H1 (cell line): ENCODE data around the gene KNCN. TPM values are rescaled to one million over a fixed set of nuclear protein-coding genes. Genes with fewer than 3 reads are reported as not detected.

Source experiments
- CTCF ChIA-PET: fragments of 300-600 bp; sonication (Branson Sonifier 250); formaldehyde crosslinking; loops from one replicate; lab custom pipeline; 2021; ENCODE audit not compliant: partially characterized antibody; lab: Charles Lee
- POLR2A ChIA-PET: fragments of 300-600 bp; sonication (Branson Sonifier 250); formaldehyde crosslinking; loops from one replicate; lab custom pipeline; 2021; ENCODE audit warnings: inconsistent platforms; ENCODE audit not compliant: partially characterized antibody; lab: Charles Lee
- DNase-seq, 2 experiments: peaks; one replicate each; pipeline versions ENCODE4 v3.0.0 to v3.0.0-alpha.2; 2010 to 2022; ENCODE audit warnings: low spot score in 2 of 2, low read depth in 1 of 2, mixed read lengths in 1 of 2
- FAIRE-seq: peaks from 2 replicates; lab custom pipeline; 2011; peaks lifted over from hg19 to GRCh38; lab: Jason Lieb, UNC
- H2AFZ ChIP-seq: 2 replicates; pipeline ENCODE4 v1.8.1; 2012; ENCODE audit warnings: low read length, inconsistent platforms
- H2AK5ac ChIP-seq: 2 replicates; pipeline ENCODE4 v1.6.1; 2013; ENCODE audit warnings: low read depth, low read length
- H2BK120ac ChIP-seq: replicated peaks from 2 replicates; pipeline ENCODE3; 2013; ENCODE audit warnings: low read depth, low read length, inconsistent platforms
- H2BK12ac ChIP-seq: 2 replicates; pipeline ENCODE4 v1.6.1; 2013; ENCODE audit warnings: low read depth, low read length
- H2BK15ac ChIP-seq: 2 replicates; pipeline ENCODE4 v1.6.1; 2013; ENCODE audit warnings: low read length
- H2BK20ac ChIP-seq: 2 replicates; pipeline ENCODE4 v1.6.1; 2013; ENCODE audit warnings: low read length
- H2BK5ac ChIP-seq: 2 replicates; pipeline ENCODE4 v1.6.1; 2013; ENCODE audit warnings: low read depth, low read length
- H3K14ac ChIP-seq: 2 replicates; pipeline ENCODE4 v1.6.1; 2013; ENCODE audit warnings: inconsistent platforms; ENCODE audit not compliant: insufficient read length
- H3K18ac ChIP-seq: 2 replicates; pipeline ENCODE4 v1.6.1; 2013; ENCODE audit warnings: low read length; ENCODE audit errors: extremely low read depth
- H3K23ac ChIP-seq: 2 replicates; pipeline ENCODE4 v1.6.1; 2013; ENCODE audit warnings: inconsistent platforms; ENCODE audit not compliant: insufficient read length
- H3K23me2 ChIP-seq: 2 replicates; pipeline ENCODE4 v1.6.1; 2013; ENCODE audit warnings: low read depth, low read length
- H3K27ac ChIP-seq: 2 replicates; pipeline ENCODE4 v1.6.1; 2011; ENCODE audit warnings: low read depth, low read length, inconsistent platforms
- H3K27me3 ChIP-seq, 4 experiments: replicated peaks in 1 of 4; 1 replicate in 1 of 4; 2 replicates in 3 of 4; pipeline versions ENCODE4 v1.6.1 to v1.8.1; 2011 to 2013; ENCODE audit warnings: low read length in 3 of 4, mild to moderate bottlenecking in 3 of 4, inconsistent platforms in 2 of 4, mixed read lengths in 2 of 4, moderate library complexity in 1 of 4; ENCODE audit not compliant: control insufficient read depth in 3 of 4, insufficient read depth in 3 of 4; ENCODE audit errors: extremely low read depth in 1 of 4
- H3K36me3 ChIP-seq, 4 experiments: 2 replicates each; pipeline versions ENCODE4 v1.6.1 to v1.8.1; 2011 to 2013; ENCODE audit warnings: mild to moderate bottlenecking in 4 of 4, low read length in 3 of 4, moderate library complexity in 2 of 4, control low read depth in 1 of 4, inconsistent platforms in 1 of 4; ENCODE audit not compliant: insufficient read depth in 4 of 4, control insufficient read depth in 2 of 4
- H3K4ac ChIP-seq: replicated peaks from 2 replicates; pipeline ENCODE3; 2013; ENCODE audit warnings: low read length, low read depth, mixed read lengths, inconsistent platforms; ENCODE audit not compliant: insufficient read length
- H3K4me1 ChIP-seq, 4 experiments: replicated peaks in 1 of 4; 1 replicate in 1 of 4; 2 replicates in 3 of 4; pipeline versions ENCODE4 v1.6.1 to v1.8.1; 2011 to 2013; ENCODE audit warnings: low read length in 3 of 4, inconsistent platforms in 2 of 4, mixed read lengths in 1 of 4; ENCODE audit not compliant: insufficient read depth in 4 of 4, control insufficient read depth in 3 of 4
- H3K4me2 ChIP-seq, 2 experiments: 2 replicates each; pipeline versions ENCODE4 v1.6.1 to v1.8.1; 2011 to 2013; ENCODE audit warnings: low read depth in 2 of 2, low read length in 2 of 2, control low read depth in 1 of 2, inconsistent platforms in 1 of 2, mild to moderate bottlenecking in 1 of 2; ENCODE audit not compliant: insufficient read depth in 1 of 2
- H3K4me3 ChIP-seq, 4 experiments: fragments of 200-600, 300-600 bp in 1 of 4; sonication (generic), shearing (Covaris generic), sonication (Bioruptor Twin) in 1 of 4; 2 replicates each; pipeline versions ENCODE4 v1.5.1 to v1.8.1; 2011 to 2016; ENCODE audit warnings: low read length in 4 of 4, low read depth in 3 of 4, control low read depth in 2 of 4, inconsistent platforms in 2 of 4, mild to moderate bottlenecking in 2 of 4, mixed read lengths in 1 of 4, moderate library complexity in 1 of 4; ENCODE audit not compliant: insufficient read depth in 2 of 4; ENCODE audit errors: extremely low read depth in 1 of 4
- H3K56ac ChIP-seq: replicated peaks from 2 replicates; pipeline ENCODE3; 2013; ENCODE audit warnings: low read depth, mild to moderate bottlenecking, mixed read lengths, low read length, inconsistent platforms; ENCODE audit not compliant: insufficient read length
- H3K79me1 ChIP-seq: 2 replicates; pipeline ENCODE4 v1.6.1; 2013; ENCODE audit warnings: low read depth, low read length, control low read depth
- H3K79me2 ChIP-seq, 2 experiments: 2 replicates each; pipeline versions ENCODE4 v1.6.1 to v1.8.1; 2012 to 2013; ENCODE audit warnings: low read length in 2 of 2, mild to moderate bottlenecking in 2 of 2, inconsistent platforms in 1 of 2; ENCODE audit not compliant: insufficient read depth in 2 of 2, control insufficient read depth in 1 of 2
- H3K9ac ChIP-seq, 4 experiments: replicated peaks in 1 of 4; 1 replicate in 1 of 4; 2 replicates in 3 of 4; pipeline versions ENCODE4 v1.6.1 to v1.8.1; 2011 to 2013; ENCODE audit warnings: low read depth in 3 of 4, low read length in 3 of 4, control low read depth in 2 of 4, mild to moderate bottlenecking in 2 of 4, moderate library complexity in 2 of 4, inconsistent platforms in 1 of 4; ENCODE audit errors: extremely low read depth in 1 of 4
- H3K9me3 ChIP-seq, 2 experiments: 2 replicates each; pipeline versions ENCODE4 v1.6.1 to v1.8.1; 2012 to 2013; ENCODE audit warnings: mild to moderate bottlenecking in 2 of 2, moderate library complexity in 2 of 2, control low read depth in 1 of 2, inconsistent platforms in 1 of 2, low read depth in 1 of 2, low read length in 1 of 2, mixed read lengths in 1 of 2; ENCODE audit not compliant: insufficient read depth in 2 of 2
- H4K20me1 ChIP-seq, 2 experiments: replicated peaks in 1 of 2; 2 replicates each; pipeline versions ENCODE3 to v1.8.1; 2011 to 2013; ENCODE audit warnings: inconsistent platforms in 2 of 2, low read length in 2 of 2, mild to moderate bottlenecking in 1 of 2; ENCODE audit not compliant: insufficient read depth in 2 of 2, control insufficient read depth in 1 of 2
- H4K5ac ChIP-seq: 2 replicates; pipeline ENCODE4 v1.6.1; 2013; ENCODE audit warnings: low read length, low read depth, mixed read lengths, inconsistent platforms; ENCODE audit not compliant: insufficient read length
- H4K8ac ChIP-seq: 2 replicates; pipeline ENCODE4 v1.8.0; 2013; ENCODE audit warnings: mild to moderate bottlenecking, moderate library complexity, low read length, inconsistent platforms; ENCODE audit not compliant: insufficient read depth; ENCODE audit errors: extremely low read depth
- H4K91ac ChIP-seq: replicated peaks from 2 replicates; pipeline ENCODE3; 2013; ENCODE audit warnings: low read length, mixed read lengths, inconsistent platforms; ENCODE audit not compliant: insufficient read length
- BRCA1 ChIP-seq: IDR thresholded peaks from 2 replicates; pipeline ENCODE4 v1.6.1; 2012; ENCODE audit warnings: low read depth, low read length, improper control_type of control experiment
- HDAC2 ChIP-seq, 2 experiments: fragments of 300-600 bp in 1 of 2; sonication (generic) in 1 of 2; IDR thresholded peaks; 2 replicates each; pipeline ENCODE4 v1.6.1; 2011 to 2012; ENCODE audit warnings: low read depth in 2 of 2, low read length in 2 of 2, mild to moderate bottlenecking in 2 of 2, moderate library complexity in 2 of 2, borderline replicate concordance in 1 of 2, inconsistent platforms in 1 of 2
- SP2 ChIP-seq: IDR thresholded peaks from 2 replicates; pipeline ENCODE4 v1.6.1; 2012; ENCODE audit warnings: mild to moderate bottlenecking, low read length, inconsistent platforms
- TAF7 ChIP-seq: optimal IDR thresholded peaks from 2 replicates; pipeline ENCODE3; 2011; ENCODE audit warnings: low read depth, mild to moderate bottlenecking, inconsistent platforms, low read length, moderate library complexity, borderline replicate concordance
- WGBS, 2 experiments: shearing (Covaris generic) in 1 of 2; methylation state at CpG; one replicate each; pipeline versions ENCODE4 v1.1.6 to v1.1.7; 2013 to 2015; ENCODE audit warnings: low lambda C conversion rate in 2 of 2, mixed read lengths in 2 of 2, inconsistent platforms in 1 of 2, low coverage in 1 of 2, missing lambda C conversion rate in 1 of 2; ENCODE audit not compliant: insufficient replicate concordance in 2 of 2, insufficient coverage in 1 of 2, insufficient read length in 1 of 2; ENCODE audit errors: extremely low coverage in 1 of 2, missing lambda C conversion rate in 1 of 2; 5-methylcytosine and 5-hydroxymethylcytosine counted together
- polyA plus RNA-seq, 7 experiments: library from polyadenylated mRNA; depleted of rRNA in 3 of 7; stranded (reverse) in 5 of 7; unstranded in 2 of 7; fragments of >200 nt in 5 of 7; fragments of 200-250 nt in 2 of 7; gene quantifications; 1 replicate in 5 of 7; 2 replicates in 1 of 7; 4 replicates in 1 of 7; pipeline versions ENCODE4 v1.2.1 to v1.2.3, GENCODE V29; 2011 to 2013; ENCODE audit warnings: missing spikeins in 2 of 7, mixed read lengths in 2 of 7
- total RNA-seq: library from RNA; stranded (reverse); fragmentation: NEBNext Ultra II Directional; extraction: Animal tissue kit (Norgen Biotek cat#: 25700); gene quantifications from 2 replicates; pipeline ENCODE4 v1.2.1, GENCODE V29; 2021

KNCN gene
- total and polyA plus RNA-seq, 2 of the 8 experiments (the other 6 are each of a cell fraction or from before 2014, with no cell fraction given): not detected

GRCh38 chr1:46594063-46594462, 42.6 kb upstream of the KNCN start:
- Histone ChIP-seq H3K4me2 (no peak overlapping the region), H3K18ac (no peak overlapping the region), H3K14ac (no peak overlapping the region), H2BK5ac (no peak overlapping the region), H3K4ac (no peak overlapping the region), H2AFZ (no peak overlapping the region), H3K56ac (no peak overlapping the region), H3K79me1 (no peaks in the 10 kb centered on the region; the same call in 1 of the 2 replicates), H2BK12ac (no peak overlapping the region), H3K4me3 (no peak overlapping the region), H4K5ac (no peak overlapping the region), H3K9me3 (no peaks in the 10 kb centered on the region), H3K23ac (no peak overlapping the region), H2BK120ac (no peak overlapping the region), H2BK20ac (no peak overlapping the region), H3K79me2 (no peaks in the 10 kb centered on the region), H3K27me3 (no peaks in the 10 kb centered on the region), H2BK15ac (no peak overlapping the region), H2AK5ac (no peak overlapping the region), H3K4me1 (no peaks in the 10 kb centered on the region; a peak in 1 of 7 replicates), H3K9ac (no peak overlapping the region), H3K23me2 (no peaks in the 10 kb centered on the region), H3K27ac (no peak overlapping the region), H3K36me3 (no peaks in the 10 kb centered on the region; a peak in 2 of 8 replicates), H4K91ac (no peak overlapping the region), H4K8ac (no peak overlapping the region), H4K20me1 (no peaks in the 10 kb centered on the region)
- no peak for TF ChIP-seq BRCA1
- TF ChIP-seq HDAC2 (IDR thresholded peaks at IDR 0.05; ENCODE audit: borderline replicate concordance in 1 of 2, low read depth in 2 of 2, low read length in 2 of 2): no peak
- no peak for TF ChIP-seq SP2
- TF ChIP-seq TAF7: no peak
- DNase-seq: no peak
- no peak for FAIRE-seq
- 90% methylated on average over 5 of the region's 5 CpGs; no CpG with 5 or more reads in 1 of the 2 experiments for WGBS, 2 experiments
- ChIA-PET CTCF (no interaction called here), POLR2A (no interaction called here)
